Activated CD8-positive, alpha-beta memory T cell treated with anti-CD3 and anti-CD28 coated beads, Interleukin-2, amount 50 U/mL, for 1 hour (primary cell): ENCODE data around the gene PI4K2A.
"Not testable (repeated sequence)": the region's sequence is repeated elsewhere in the genome, so short reads cannot be mapped to it uniquely, and the experiment has no call there.

ENCODE experiments used
- DNase-seq: peaks from one replicate; pipeline ENCODE4 v3.0.0-alpha.2; 2020; ENCODE audit errors: extremely low read depth

PI4K2A gene

DNA sequence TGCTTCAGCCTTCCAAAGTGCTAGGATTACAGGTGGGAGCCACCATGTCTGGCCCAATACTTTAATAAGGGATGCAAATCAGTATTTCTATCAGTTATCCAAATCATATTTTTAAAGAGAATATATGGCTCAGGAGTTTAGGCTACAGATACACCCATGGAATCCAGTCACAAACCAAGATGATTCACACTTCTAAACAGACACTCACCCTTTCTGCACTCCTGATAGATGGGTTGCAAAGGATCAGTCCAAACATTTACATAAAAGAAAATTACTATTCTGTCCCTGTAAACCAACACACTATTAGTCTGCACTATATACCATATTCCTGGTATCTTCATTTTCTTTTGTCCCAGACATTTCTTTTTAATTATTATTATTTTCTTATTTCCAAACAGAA, 9.4 kb upstream of the PI4K2A start:
- no peak for DNase-seq

- peak; percentile 89 for DNase-seq
Measured at GRCh38 chr10:97632949-97633884, 7.3 kb upstream of the PI4K2A start, which contains the start of gene MORN4. Gene MORN4, minus strand, starts transcription at chr10:97633500. Its CDS starts 13,847 bp downstream, at chr10:97619653.

- DNase-seq, result no peak
Measured at GRCh38 chr10:97633921-97634320, 6.5 kb upstream of the PI4K2A start.

- DNase-seq, result no peak
Measured at GRCh38 chr10:97635577-97635976, 4.9 kb upstream of the PI4K2A start.

DNA sequence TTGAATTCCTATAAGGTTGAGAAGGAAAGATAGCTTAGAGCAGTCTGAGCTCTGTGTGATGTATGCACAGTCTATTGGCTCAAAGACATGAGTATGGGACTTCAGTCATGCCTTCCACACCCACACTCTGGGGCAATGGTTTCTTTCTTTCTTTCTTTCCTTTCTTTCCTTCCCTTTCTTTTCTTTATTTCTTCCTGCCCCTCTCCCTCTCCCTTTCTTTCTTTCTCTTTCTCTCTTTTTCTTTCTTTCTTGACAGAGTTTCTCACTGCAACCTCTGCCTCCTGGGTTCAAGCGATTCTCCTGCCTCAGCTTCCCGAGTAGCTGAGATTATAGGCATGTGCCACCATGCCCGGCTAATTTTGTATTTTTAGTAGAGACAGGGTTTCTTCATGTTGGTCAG, 1.4 kb upstream of the PI4K2A start:
- DNase-seq, result not testable (repeated sequence)

DNA sequence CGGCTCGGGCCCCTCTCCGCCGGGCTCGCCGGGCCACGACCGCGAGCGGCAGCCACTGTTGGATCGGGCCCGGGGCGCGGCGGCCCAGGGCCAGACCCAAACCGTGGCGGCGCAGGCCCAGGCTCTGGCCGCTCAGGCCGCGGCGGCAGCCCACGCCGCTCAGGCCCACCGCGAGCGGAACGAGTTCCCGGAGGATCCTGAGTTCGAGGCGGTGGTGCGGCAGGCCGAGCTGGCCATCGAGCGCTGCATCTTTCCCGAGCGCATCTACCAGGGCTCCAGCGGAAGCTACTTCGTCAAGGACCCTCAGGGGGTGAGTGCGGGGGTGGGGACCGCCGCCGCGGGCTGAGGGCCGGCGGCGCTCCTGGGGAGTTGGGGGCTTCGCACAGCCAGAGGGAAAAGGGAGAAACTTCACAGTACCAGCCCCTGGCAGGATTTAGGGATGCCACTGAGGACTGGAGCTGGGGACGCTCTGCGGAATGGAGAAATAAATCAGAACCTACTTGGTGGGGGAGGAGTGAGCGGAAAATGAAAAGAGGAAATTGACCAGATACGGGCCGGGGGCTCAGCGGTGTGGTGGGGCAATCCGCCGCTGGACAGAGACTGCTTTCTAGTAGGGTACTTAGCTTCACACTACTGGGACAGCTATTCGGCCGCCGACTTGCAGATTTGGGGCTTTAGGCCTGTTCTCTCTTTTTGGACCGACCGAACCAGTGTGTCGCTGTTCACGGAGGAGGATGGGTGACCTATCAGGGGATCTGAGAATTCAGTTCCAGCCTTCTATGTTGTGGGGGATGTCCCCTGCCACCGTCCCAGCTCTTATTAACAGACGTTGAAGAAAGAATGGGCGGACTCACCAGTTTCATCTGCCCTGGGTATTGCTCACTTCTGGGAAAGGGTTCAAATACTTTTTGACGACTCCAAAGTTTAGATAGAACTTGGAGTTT, 669 bp downstream of the PI4K2A start:
- DNase-seq, result no peak

- not testable (repeated sequence) for DNase-seq
Measured at GRCh38 chr10:97642471-97643159, 2.1 kb downstream of the PI4K2A start.

- no peak for DNase-seq
Measured at GRCh38 chr10:97643441-97643985, 3.0 kb downstream of the PI4K2A start.

DNA sequence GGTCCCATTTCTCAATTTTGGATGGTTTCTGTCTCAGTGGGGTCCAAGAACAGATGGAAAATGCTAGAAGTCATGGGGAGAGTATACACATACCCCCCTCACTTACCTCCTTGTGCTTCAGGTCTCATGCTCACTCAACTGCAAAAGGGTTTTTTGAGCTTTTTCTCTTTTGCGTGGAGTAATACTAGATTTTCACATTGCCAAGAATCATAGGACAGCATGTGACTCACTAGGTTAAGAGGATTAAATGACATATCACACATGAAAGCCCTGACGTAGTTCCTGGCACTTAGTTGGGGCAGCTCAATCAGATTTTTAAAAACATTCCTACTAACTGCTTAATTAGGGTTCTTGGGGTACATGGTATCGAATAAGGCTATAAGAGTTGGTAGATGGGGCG, 4.5 kb downstream of the PI4K2A start:
- no peak for DNase-seq

DNA sequence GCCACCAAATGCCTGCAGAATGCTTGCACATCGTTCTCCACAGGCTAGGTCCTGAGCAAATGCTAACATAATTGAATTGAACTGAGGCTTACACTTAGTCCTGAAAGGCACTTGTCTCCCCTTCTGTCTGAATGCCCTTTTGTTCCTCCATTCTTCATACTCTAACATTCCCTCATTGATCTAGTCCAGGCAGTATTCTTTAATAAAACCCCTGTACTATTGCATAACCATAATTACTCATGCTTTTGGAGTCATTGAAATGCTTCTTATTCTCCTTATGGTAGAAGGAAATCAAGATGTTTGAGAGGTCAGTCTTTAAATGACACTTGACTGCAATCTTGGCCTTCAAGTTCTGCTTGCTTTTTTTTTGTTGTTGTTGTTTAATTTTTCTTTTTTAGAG, 7.1 kb downstream of the PI4K2A start:
- no peak for DNase-seq

DNA sequence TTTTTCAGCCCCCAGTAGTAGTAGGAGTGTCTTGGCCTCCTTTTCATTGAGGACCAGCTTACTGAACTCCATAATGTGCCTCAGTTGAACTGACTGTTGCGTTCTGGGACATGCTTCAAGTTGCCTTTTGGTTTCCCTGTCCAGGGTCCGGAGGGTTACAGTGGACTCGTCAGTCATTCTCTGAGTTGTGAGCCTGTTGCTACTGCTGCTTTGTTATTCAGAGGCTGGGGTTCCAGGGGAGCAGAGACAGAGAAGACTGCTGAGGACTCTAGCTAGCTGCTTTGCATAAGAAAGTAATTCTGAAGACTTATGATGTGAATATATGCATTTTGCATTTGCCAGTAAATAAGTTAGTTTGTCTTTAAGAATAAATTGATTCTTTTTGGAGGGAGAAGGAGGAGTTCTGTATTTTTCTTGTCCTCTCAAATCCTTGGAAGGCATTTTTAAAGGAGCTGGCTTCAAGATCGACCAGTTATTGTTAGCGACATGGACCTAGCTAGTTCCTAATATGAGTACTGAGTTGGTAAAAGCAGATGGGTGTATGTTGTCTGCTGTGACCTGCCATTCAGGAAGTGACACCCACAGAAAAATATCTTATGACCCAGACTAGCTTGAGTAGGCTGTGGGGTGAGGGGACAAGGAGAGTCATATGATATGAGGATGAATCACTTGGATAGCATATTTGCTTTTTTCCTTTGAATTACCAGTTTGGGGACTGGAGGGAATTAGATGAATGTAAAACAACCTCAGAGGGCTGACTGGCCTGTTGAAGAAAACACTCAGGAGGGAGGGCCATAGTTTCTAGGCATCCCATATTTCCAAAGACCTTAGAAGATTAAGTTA, 8.3 kb downstream of the PI4K2A start:
- no peak for DNase-seq

- DNase-seq, result not testable (repeated sequence)
Measured at GRCh38 chr10:97649405-97649750, 8.9 kb downstream of the PI4K2A start.

DNA sequence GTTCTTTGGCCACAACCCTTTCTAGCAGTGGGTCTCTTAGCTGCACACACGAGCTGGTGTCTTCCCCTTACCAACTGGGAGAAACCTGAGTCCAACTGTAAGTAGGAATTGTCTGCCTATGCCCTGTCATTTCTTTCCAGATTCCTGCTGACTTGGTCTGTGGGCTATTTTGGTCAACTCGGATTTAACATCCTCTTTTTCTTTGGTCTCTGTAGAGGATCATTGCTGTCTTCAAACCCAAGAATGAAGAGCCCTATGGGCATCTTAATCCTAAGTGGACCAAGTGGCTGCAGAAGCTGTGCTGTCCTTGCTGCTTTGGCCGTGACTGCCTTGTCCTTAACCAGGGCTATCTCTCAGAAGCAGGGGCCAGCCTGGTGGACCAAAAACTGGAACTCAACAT, 10.3 kb downstream of the PI4K2A start:
- no peak for DNase-seq

DNA sequence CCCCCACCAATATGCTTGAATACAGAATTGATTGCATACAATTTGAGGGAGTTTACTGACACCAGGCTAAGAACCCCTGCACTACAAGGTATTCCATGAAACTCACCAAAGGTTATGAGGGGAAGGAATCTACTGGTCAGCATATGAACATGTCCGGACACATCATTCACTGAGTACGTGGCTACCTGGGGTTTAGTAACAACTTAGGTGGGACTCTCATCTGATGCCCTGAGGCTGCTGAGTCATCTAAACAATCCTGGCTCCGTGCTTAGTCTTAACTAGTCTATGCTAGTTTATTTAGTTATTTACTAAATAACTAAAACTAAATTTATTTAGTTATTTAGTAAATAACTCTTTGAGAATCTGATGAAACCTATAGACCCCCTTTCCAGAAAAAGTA, 11.3 kb downstream of the PI4K2A start:
- no peak for DNase-seq

DNA sequence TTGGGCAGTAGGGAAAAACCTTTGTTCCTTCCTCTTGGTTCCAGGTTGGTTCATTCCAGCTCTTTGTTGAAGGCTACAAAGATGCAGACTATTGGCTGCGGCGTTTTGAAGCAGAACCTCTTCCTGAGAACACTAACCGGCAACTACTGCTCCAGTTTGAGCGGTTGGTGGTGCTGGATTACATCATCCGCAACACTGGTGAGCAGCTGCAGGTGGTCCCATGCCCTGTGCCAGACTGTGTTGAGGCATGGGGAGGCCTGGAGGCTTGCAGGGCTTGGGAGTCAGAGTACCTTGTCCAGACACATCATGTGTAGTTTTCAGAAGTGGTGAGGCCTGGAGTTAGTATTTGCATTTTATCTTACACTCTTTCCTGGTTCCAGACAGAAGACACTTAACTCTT, 16.3 kb downstream of the PI4K2A start:
- no peak for DNase-seq

DNA sequence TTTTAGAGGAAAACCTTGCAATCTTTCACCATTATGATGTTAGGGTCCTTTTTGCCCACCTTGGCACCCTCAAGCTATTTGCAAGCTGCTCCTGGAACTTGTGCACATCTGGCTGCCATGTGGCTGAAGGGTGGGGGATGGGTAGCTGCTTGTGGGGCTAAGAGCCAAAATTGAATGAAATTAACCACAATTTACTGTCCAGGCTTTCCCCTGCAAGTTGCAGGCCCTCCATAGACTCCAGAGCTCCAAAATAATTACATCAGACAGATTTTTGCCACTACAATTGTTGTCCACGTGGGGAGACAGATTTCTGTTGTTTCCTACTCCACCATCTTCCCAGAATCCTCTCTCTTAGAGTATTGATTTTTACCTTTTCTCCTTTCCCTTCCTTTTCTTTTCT, 19.1 kb downstream of the PI4K2A start:
- DNase-seq, result no peak

DNA sequence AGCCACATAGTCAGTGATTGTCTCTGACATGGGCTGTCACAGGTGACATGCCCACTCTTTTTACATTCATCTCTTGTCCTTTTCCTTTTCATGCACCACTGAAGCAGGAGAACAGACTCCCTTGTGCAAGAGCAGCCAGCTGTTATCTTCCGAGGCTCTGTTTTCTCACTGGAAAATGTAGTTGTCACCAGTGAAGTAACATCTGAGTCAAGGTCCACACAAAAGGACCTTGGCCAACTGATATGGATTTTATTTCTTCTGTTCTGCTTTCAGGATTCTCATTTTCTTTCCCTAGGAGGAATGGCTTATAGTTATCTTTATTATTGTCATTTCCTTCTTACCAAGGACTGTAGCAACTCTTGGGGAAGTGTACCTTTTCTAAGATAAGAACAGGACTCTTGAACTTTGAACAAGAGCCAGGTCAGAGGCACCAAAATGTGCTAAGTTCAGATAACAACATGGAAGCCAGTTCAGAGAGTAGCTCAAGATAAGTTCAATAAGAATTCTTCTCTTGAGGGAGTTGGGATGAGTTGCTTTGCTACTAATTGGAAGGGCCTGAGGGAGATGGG, 23.9 kb downstream of the PI4K2A start:
- no peak for DNase-seq

GRCh38 chr10:97666992-97667391, 26.5 kb downstream of the PI4K2A start:
- DNase-seq, result no peak

GRCh38 chr10:97667463-97667862, 27.0 kb downstream of the PI4K2A start:
- no peak for DNase-seq

GRCh38 chr10:97669571-97669970, 29.1 kb downstream of the PI4K2A start:
- DNase-seq, result no peak
